Peyer's patch (tissue), 4 donors: ENCODE data around the gene AQP9.

Experiments
- POLR2A ChIP-seq, 2 donors: fragments of 450-650 bp; IDR thresholded peaks; one replicate each; pipeline ENCODE4 v1.5.1; 2017; ENCODE audit warnings: antibody characterized with exemption in 2 of 2, mild to moderate bottlenecking in 2 of 2, moderate library complexity in 2 of 2
- TF ChIP-seq, protein P1 (sequence below), 6 experiments: fragments of 450-650 bp in 4 of 6; fragments of 200-600 bp in 2 of 6; sonication (generic) in 1 of 6; IDR thresholded peaks; one replicate each; pipeline ENCODE4 v1.5.1; 2017 to 2019; ENCODE audit warnings: antibody characterized with exemption in 6 of 6, mild to moderate bottlenecking in 3 of 6, moderate library complexity in 1 of 6

GRCh38 chr15:58171476-58172061, 33.4 kb downstream of the AQP9 start:
- TF ChIP-seq POLR2A (IDR thresholded peaks at IDR 0.05): no peak
- TF ChIP-seq, protein P1, sequence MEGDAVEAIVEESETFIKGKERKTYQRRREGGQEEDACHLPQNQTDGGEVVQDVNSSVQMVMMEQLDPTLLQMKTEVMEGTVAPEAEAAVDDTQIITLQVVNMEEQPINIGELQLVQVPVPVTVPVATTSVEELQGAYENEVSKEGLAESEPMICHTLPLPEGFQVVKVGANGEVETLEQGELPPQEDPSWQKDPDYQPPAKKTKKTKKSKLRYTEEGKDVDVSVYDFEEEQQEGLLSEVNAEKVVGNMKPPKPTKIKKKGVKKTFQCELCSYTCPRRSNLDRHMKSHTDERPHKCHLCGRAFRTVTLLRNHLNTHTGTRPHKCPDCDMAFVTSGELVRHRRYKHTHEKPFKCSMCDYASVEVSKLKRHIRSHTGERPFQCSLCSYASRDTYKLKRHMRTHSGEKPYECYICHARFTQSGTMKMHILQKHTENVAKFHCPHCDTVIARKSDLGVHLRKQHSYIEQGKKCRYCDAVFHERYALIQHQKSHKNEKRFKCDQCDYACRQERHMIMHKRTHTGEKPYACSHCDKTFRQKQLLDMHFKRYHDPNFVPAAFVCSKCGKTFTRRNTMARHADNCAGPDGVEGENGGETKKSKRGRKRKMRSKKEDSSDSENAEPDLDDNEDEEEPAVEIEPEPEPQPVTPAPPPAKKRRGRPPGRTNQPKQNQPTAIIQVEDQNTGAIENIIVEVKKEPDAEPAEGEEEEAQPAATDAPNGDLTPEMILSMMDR (IDR thresholded peaks at IDR 0.05): no peak
